Caki2 (cell line): Measurements from ENCODE around the gene ARHGEF16. TPM values are rescaled to one million over a fixed set of nuclear protein-coding genes. Genes with fewer than 3 reads are reported as not detected.

Source experiments
- DNase-seq: peaks from one replicate; pipeline ENCODE4 v3.0.0-alpha.2; 2015; ENCODE audit warnings: low read depth
- in situ Hi-C: cut with HindIII; loops from 2 replicates; pipeline ENCODE4 v1.10.0; 2016; ENCODE audit warnings: low sequenced_read_pairs, low pct_unique_long_range_greater_than_20kb, mixed read lengths
- total RNA-seq: library from RNA; depleted of rRNA; stranded (reverse); fragments of >200 nt; shearing (Covaris generic); gene quantifications from 2 replicates; pipeline ENCODE4 v1.2.3, GENCODE V29; 2014; ENCODE audit warnings: low replicate concordance

Gene ARHGEF16
- total RNA-seq, 1 experiment from 2014 or later, result 3.3 TPM

DNA sequence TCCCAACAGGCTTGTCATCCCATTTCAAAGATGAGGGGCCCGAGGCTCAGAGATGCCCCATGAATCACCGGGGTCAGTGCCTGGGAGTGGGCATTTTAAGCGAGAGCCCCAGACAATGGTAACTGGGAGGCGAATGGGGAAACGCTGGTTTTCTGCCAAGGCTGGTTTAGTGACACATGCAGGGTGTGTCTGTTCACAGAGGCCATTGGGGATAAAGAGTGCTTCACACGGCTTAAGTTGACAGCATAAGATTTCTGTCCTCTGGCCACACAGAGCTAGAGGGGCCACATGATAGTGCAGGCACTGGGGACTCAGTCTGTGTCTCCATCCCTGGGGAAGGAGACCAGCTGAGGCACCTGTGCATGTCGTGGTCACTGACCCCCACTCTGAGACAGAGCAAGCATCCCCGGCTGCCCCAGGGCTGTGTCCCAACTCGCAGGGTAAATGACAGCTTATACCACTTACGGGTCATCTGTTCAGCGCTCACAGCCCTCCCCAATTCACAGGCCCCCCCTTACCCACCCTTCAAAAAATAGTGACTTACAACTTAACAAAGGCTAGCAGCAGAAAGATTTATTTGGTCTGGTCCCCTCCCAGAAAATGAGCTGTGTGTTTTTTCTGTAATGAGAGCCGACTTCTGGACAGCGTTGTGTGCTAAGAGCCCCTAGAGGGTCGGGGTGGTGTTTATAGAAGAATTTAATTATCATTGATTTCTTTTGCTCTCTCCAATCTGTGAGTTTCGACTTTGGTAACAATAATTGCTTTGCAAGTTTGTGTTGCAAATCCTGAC is 34.9 kb upstream of the ARHGEF16 start:
- DNase-seq, result no peak
- in situ Hi-C loops, result no loop called here

DNA sequence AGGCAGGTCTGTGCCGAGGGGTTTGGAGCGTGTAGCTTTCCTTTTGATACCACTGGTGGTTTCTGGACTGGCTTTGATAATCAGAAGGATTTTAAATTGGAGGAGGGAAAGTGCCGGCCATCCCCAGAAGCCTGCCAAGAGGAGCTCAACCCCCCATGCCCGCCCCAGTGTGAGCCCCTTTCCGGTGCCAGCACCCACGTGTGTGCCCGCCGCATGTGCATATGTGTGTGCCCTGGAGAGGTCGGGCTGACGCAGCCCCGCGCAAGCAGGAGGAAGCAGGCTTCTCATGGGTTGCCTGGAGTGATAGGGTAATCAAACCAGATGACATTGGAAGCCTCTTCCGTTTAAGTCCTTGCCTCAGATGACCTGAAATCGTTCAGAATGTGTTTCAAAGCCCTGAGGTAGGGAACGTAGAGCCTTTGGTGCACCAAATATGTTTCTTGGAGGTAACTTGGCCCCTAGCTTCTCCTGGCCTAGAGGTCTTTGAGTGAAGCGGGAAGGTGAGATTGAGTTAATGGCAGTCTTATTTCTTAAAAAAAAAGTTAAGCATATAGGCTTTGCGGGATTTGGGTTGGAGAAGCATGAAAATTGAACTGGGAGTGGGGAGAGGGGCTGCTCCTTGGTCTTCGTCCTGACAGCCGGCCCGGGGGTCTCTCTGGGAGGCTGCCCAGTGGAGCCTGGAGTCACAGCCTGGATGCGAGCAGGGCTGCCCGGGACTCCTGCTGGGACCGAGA is 34.1 kb upstream of the ARHGEF16 start:
- in situ Hi-C loops, result no loop called here

DNA sequence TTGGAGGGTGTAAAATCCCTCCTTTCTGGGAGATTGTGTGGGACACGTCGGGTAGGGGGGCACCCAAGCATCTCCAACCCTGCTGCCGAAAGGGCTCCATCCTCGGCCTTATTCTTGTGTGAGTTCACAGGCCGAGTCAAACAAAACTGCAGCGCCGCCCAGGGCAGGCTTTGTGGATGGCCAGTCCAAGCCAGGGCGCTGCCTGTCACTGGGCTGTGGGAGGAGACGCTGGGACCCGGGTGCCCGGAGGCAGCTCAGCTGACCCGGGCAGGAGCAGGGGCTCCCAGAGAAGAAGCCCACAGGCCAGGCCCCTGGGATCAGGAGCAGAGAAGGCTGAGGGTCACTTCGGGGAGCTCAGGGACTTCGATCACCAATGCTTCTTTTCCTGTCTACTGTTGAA is 31.8 kb upstream of the ARHGEF16 start:
- in situ Hi-C loops, result no loop called here
- no peak for DNase-seq

More for the DNA sequence above, 34.1 kb upstream of the ARHGEF16 start:
- DNase-seq, result no peak

DNA sequence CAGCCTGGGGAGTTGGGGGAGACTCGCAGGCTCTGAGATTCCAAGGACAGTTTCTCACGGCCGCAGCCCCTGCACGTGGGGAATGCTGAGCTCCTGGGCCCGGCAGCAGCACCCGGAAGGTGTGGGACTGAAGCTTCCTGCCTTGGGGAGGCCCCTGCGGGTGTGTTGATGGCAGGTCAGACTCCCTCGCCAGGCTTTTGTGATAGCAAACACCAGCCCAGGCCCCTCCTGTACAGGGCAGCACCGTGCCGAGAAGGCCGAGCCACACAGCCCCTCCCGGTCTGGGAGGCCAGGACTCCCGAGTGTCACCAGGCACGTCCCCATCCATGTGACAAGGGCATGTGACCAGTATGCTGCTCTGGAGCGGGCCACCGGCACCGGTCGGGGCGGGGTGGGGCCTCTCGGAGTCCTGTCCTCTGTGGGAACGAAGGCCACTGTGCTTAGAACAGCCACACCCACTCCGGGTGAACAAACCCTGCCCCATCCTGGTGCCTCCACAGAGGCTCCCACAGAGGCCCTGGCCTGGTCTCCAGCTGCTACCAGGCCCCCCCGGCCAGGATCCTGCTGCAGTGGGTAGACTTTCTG is 31.1 kb upstream of the ARHGEF16 start:
- in situ Hi-C loops, result no loop called here

DNA sequence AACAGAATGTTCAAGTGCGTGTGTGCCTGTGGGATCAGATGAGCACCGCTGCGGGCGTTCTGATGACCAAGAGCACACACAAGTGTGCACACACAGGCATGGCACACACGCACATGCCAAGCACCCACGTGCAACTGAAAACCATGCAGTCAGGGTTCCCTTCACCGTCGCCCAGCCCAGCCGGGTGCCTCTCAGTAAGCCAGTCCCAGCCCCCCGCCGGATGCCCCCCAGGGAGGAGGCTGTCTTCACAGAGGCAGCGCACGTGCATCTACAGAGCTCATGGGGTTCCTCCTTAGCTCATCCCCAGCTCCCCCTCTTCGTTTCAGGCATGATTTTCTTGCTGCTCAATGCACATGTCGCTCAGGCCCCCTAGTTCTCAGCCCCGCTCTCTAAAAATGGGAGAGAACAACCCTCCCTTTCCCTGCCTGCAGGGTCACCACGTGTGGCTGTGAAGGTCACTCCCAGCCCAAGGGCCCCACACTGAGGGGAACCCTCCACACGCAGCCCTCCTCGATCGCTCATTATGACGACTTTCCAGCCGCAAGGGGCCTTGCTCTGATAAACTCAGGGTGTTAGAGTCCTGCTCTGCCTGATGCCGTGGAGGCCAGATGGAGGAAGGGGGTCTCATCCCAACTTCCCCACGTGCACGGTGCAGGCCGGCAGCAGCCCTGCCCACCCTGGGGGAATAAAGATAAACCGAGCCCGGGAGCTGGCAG is 30.4 kb upstream of the ARHGEF16 start:
- in situ Hi-C loops, result no loop called here
- no peak for DNase-seq

More for the DNA sequence above, 31.1 kb upstream of the ARHGEF16 start:
- no peak for DNase-seq

DNA sequence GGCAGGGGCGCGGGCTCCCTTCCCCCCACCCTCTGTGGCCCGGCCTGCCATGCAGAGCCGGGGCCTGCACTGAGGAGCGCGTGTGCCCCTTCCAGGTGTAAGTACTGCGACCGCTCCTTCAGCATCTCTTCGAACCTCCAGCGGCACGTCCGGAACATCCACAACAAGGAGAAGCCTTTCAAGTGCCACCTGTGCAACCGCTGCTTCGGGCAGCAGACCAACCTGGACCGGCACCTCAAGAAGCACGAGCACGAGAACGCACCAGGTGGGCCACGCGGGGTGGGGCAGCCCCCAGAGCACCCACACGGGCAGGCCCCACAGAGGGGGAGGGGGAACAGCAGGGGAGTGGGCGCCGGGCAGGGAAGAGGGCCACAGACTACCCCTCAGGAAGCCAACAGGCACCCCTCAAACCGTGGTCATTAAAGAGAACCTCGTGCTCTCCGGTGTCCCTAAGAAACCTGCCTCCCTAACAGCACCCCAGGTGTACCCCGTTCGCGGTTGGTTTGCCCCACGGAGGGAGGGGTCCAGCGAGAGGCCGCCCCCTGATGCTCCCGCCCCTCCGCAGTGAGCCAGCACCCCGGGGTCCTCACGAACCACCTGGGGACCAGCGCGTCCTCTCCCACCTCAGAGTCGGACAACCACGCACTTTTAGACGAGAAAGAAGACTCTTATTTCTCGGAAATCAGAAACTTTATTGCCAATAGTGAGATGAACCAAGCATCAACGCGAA is 28.8 kb upstream of the ARHGEF16 start:
- no peak for DNase-seq
- in situ Hi-C loops, result no loop called here

DNA sequence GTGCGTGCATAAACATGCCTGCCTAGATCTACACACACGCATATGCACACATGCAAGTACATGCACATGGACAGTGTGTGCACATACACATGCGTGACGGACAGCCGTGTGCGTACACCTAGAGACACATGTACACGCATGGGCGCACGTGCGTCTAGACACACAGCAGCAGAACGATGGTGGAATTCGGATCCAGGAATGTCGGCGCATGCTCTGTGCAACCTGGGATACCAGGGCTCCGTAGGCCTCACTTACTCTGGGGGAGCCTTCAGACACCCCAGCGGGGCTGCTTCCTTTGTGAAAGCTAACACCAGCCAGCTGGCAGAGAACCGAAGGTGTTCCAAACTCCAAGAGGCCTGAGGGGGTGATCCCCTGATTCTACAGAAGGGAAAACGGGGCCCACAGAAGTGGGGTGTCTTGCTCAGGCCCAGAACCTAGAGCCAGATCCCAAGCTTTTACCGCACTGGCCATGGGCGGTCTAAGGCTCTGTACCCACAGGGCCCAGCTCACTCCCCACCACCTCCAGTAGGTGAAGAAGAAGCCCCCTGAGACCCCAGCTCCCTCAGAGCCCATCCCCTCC is 27.4 kb upstream of the ARHGEF16 start:
- DNase-seq, result no peak
- in situ Hi-C loops, result no loop called here

DNA sequence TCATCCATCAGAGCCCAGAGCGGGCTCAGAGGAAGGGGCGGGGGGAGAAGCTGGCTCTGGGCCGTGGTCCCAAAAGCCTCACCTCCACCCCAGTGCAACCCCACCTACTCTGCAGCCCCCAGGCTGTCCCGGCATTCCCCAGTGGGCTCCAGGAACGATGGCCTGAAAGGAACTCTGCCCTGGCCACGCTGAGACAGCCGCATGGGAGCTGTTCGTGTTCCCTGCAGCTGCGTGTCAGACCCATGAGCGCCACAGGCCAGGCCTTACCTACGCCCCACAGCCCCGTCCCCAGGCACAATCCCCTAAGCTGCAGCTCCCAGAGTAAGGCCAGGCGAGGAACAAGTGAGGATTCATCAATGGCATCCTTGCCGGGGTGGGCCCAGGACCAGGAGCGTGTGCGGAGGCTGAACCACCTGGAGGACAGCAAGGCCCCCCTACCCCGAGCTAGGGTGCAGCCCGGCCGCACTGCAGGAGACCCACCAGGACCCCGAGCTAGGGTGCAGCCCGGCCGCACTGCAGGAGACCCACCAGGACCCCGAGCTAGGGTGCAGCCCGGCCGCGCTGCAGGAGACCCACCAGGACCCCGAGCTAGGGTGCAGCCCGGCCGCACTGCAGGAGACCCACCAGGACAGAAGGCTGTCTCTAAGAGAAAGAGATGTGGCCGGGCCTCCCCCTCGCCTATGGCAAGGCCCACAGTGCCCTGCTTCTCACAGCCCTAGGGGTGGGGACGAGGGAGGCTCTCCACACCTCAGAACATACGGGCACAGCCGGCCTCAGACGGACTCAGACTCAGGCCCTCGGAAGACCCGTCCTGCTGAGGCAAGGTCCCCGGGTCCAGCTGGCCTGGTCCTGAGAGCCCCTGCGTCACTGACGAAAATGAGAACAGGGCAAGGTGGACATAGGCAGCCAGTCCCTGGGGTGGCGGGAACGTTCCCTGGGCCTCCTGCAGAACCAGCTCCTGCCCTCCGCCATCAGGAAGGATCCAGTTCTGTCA is 26.5 kb upstream of the ARHGEF16 start:
- no peak for DNase-seq
- in situ Hi-C loops, result no loop called here

DNA sequence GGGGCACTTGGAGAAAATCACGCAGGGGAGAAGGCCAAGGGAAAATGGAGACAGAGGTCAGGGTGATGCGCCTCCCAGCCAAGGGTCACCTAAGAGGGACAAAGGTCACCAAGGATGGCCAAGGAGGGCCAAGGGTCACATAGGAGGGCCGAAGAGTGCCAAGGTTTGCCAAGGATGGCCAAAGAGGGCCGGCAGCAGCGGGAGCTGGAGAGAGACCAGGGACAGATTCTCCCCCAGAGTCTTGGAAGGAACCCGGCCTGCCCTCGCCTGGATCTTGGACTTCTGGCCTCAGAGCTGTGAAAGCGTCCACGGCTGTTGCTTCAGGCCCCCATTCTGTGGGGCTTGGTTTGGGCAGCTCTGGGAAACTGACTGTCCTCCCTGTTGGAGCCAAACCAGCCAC is 25.6 kb upstream of the ARHGEF16 start:
- in situ Hi-C loops, result no loop called here
- DNase-seq, result no peak

DNA sequence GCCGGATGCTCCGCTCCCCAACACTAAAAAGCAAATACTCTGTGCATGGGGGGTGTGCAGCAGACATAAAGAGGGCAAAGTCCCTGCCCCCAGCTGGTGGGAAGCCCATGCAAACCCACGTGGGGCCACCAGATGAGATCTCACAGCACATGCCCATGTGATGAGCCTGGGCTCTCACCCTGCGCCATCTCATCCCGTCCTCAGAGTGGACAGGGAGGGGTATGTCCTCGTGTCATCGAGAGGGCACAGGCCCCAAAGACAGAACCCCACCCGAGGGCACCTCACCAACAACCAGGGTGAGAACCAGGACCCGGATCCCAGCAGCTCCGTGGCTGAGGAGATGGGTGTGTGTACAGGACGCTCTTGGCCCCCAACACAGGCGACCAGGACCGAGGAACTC is 25.1 kb upstream of the ARHGEF16 start:
- no peak for DNase-seq
- in situ Hi-C loops, result no loop called here

DNA sequence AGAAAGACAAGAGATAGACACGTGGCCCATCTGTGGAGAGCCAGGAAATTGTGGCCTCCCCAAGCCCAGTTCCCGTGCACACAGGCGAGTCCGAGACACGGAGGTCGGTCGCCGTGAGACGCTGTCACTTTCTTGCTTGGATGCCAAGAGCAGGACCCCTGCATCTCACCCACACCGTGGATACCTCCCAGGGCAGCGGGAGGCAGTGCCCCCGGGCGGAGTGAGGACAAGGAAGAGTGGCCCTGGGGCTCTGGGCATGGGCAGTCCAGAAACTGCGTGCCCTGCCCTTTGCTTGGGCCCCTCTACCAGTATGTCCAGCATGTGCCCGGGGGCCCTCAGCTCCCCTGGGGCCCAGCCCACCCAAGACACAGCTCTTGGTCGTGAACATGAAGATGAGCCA is 24.7 kb upstream of the ARHGEF16 start:
- in situ Hi-C loops, result no loop called here
- DNase-seq, result no peak

DNA sequence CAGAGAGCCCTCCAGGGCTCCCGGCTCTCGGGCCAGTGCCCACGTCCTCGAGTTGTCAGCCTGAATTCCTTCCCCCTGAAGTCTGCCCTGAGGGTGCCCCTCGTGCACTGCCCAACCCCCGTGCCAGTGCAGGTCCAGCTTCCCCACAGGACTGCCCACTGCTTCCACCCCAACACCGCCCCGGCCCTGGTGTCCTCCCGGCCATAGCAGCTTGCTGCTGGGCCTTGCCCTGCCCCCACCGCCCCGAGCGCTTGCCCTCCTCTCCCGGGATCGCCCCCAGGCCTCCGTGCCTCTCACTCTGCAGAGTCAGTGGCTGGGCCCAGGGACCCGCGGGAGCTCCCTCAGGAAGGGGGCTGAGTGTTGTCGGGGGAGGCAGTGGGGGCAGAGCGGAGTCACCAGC is 24.1 kb upstream of the ARHGEF16 start:
- no peak for DNase-seq
- in situ Hi-C loops, result no loop called here

DNA sequence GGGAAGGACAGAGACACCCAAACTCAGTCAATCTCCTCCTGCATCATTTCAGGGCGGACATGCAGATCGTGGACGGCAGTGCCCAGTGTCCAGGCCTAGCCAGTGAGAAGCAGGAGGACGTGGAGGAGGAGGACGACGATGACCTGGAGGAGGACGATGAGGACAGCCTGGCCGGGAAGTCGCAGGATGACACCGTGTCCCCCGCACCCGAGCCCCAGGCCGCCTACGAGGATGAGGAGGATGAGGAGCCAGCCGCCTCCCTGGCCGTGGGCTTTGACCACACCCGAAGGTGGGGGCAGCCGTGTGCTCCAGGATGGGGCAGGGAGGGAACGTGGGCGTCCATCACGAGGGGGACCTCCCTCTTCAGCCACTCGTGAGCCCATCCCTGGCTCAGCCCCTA is 23.6 kb upstream of the ARHGEF16 start:
- no peak for DNase-seq
- in situ Hi-C loops, result no loop called here

DNA sequence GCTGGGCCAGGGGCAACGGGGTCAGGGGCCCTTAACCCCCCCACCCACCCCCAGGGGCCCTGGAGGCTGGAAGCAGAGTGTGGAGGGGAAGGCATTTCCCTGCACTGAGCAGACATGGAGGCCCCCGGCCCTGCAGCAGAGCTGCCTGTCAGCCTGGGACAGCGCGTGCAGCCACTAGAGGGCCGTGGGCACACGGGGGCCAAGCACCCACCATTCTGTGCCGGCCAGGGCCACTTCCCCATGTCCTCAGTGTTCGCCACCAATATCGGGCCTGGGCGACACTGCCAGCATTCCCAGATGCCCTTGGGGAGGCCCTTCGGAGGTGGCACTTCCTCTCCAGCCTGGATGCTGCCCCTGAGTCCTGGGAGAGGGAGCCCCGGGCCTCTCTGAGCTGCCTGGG is 23.2 kb upstream of the ARHGEF16 start:
- in situ Hi-C loops, result no loop called here
- no peak for DNase-seq

DNA sequence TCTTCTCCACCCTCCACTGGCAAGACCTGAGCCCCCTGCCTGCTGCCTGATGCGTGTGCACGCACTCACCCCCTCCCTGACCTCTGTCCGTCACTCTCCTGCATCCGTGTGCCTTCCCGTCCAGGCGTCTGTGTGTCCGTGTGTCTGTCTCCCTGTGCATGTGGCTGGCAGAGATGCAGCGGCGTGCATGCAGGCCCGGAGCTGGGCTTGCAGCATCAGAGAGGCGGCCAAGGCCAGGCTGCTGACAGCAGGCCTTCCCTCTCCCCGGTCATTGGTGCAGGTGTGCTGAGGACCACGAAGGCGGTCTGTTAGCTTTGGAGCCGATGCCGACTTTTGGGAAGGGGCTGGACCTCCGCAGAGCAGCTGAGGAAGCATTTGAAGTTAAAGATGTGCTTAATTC is 22.8 kb upstream of the ARHGEF16 start:
- no peak for DNase-seq
- in situ Hi-C loops, result no loop called here

DNA sequence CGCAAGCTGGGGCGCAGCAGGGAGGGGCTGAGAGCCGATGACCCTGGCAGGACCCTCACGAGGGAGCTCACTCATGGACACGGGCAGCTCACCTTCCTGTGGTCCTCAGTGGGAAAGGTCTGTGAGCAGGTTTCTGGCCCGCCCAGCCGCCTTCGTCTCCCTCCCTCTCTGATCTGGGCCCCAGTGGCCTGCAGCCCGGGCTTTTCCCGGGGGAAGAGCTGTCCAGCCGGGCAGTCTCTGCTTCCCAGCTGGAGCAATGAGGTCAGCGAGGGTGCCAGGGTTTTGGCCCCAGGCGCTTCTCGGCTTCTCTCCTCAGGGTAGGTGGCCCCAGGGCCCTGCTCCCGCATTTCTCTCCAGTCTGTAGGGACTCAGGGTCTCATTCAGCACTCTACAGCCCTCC is 22.2 kb upstream of the ARHGEF16 start:
- in situ Hi-C loops, result no loop called here
- DNase-seq, result no peak

DNA sequence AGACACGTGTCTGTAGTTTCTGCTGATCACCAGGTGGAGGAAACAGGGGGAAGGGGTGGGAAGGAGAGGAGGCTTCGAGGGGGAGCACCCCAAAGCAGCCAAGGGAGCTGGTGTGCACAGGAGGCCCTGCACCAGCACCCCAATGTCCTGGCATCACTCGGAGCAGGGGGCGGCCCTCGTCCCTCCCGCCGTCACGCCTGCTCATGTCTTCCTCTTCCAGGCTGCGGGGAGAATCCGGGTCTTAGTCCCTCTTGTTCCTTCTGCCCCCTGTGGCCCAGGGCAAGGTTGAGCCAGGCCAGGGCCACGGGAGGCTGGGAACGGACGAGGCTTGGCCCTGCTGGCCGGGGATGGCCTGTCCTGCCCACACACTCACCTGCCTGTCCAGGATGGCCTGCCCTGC is 21.4 kb upstream of the ARHGEF16 start:
- in situ Hi-C loops, result no loop called here
- no peak for DNase-seq
